ENCODE results near the gene COL11A2. TPM values are rescaled to one million over a fixed set of nuclear protein-coding genes. Genes with fewer than 3 reads are reported as not detected.

COL11A2 gene
- total RNA-seq, 2 donors from 2014 or later = 1.9 to 3.4 TPM

DNA sequence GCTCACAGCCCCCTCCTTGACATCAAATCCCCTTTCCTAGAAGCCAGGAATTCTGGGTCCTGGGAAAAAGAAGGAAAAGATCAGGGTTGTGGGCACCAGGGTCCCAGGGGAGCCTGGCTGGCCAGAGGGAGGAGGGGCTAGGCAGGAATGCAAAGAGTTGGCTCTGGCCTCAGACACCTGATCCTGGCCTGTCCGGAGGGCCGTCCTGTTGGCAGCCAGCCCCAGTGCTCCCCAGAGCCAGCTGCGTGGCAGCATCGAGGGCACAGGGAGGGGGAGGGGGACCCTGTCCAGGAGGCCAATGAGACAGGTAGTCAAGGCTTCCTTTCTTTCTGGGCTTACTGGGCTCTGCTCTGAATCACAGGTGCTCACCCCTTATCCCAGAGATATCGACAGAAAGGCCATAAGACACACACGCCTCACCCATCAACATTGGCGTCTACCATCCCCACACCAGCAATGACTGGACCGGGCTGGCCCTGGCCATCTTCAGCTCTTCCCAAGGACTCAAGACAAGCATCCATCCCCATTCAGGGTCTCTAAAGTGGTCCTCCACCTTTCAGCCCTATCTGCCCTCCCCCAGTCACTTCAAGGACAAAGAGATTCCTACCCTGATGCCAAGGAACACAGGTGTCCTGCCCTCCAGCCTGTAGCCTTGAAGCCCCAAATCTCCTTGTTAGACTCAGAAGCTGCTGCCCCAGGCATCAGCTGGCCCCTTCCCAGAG lies 723 bp downstream of the COL11A2 start:
- TF ChIP-seq, protein P1, sequence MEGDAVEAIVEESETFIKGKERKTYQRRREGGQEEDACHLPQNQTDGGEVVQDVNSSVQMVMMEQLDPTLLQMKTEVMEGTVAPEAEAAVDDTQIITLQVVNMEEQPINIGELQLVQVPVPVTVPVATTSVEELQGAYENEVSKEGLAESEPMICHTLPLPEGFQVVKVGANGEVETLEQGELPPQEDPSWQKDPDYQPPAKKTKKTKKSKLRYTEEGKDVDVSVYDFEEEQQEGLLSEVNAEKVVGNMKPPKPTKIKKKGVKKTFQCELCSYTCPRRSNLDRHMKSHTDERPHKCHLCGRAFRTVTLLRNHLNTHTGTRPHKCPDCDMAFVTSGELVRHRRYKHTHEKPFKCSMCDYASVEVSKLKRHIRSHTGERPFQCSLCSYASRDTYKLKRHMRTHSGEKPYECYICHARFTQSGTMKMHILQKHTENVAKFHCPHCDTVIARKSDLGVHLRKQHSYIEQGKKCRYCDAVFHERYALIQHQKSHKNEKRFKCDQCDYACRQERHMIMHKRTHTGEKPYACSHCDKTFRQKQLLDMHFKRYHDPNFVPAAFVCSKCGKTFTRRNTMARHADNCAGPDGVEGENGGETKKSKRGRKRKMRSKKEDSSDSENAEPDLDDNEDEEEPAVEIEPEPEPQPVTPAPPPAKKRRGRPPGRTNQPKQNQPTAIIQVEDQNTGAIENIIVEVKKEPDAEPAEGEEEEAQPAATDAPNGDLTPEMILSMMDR (IDR thresholded peaks at IDR 0.05) = no peak
- H3K4me1 ChIP-seq (ENCODE audit: control insufficient read depth in 1 of 2, low read depth in 2 of 2) = peaks cover 6 to 13% of the 10 kb centered on the region in 2 donors
- no peak for ATAC-seq (ENCODE audit: insufficient number of reproducible peaks, low FRiP score, low read depth)
- H3K9me3 ChIP-seq = no peaks in the 10 kb centered on the region
- DNase-seq (ENCODE audit: low spot score) = no peak
- H3K27me3 ChIP-seq (replicated peaks; ENCODE audit: insufficient read depth) = peaks cover 14% of the 10 kb centered on the region
- H3K4me3 ChIP-seq = no peak overlapping the region
- H3K27ac ChIP-seq = no peak overlapping the region
- peaks cover 22% of the 10 kb centered on the region for H3K36me3 ChIP-seq

DNA sequence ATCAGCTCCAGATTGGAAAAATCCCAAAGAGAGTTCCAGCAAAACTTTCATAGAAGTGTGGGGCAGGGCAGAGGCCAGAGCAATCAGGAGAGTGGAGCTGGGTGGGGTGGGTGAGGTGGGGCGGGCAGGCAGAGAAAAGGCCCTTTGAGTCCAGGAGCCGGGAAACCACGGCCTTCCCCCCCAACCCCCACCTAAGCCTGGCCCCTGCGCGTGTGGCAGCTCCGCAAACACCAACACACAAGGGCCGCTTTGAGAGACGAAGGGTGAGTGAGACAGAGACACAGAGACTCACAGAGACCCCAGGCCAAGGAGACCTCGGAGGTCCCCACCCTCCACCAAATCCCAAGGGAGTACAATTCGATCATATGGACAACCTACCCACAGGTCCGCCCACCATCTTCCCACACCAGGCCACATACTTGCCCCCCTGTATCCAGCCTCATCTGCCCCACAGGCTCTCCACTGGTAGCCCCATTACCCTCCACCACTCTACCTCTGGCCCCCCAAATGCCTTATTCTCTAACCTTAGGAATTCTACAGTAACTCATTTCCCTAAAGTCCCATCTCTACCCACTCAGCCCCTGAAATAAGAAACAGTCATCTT lies 1.7 kb downstream of the COL11A2 start:
- H3K4me3 ChIP-seq = no peak overlapping the region
- DNase-seq (ENCODE audit: low spot score) (no peak), ATAC-seq (ENCODE audit: insufficient number of reproducible peaks, low FRiP score, low read depth) (no peak)
- peaks cover 14% of the 10 kb centered on the region for H3K27me3 ChIP-seq (replicated peaks; ENCODE audit: insufficient read depth)
- no peaks in the 10 kb centered on the region for H3K9me3 ChIP-seq
- TF ChIP-seq, protein P1 (IDR thresholded peaks at IDR 0.05) = no peak
- peaks cover 6 to 13% of the 10 kb centered on the region in 2 donors for H3K4me1 ChIP-seq (ENCODE audit: control insufficient read depth in 1 of 2, low read depth in 2 of 2)
- H3K36me3 ChIP-seq = peaks cover 13% of the 10 kb centered on the region
- no peak overlapping the region for H3K27ac ChIP-seq

DNA sequence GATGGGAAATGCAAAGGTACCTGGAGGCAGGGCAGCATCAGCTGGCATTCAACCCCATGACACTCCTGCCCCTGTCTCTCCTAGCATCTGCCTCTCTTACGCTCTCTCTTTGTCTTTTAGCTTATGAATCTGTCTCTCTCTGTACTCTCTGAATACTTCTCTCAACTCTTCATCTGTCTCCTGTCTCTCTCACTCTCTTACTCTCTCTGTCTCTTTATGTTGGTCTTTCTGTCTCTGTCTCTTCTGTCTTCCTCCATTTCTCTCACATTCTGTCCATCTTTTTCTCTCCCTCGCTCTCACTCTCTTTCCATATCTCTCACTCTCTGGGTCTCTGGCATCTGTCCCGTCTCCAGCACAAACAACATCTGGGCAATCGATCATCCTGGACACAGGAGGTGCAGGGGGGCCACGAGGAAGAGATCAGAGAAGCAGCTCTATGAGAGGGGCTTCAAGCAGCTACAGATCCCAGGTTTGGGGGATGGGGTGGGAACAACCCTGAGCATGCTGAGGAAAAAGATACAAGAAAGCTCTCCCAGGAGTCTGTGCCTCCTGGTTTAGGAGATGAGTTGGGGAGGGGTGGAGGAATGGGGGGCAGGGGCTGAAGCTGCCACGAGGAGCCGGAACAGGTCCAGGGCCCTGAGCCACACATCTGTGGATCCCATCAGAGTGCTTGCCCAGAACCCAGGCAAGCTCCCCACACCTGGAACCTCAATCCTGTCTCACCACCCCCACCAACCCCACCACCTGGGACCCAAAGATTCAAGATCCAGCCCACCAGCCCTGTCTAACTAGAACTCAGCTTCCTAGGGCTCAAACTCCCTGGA lies 2.4 kb downstream of the COL11A2 start:
- H3K27me3 ChIP-seq (replicated peaks; ENCODE audit: insufficient read depth) = peaks cover 14% of the 10 kb centered on the region
- TF ChIP-seq, protein P1 (IDR thresholded peaks at IDR 0.05) = no peak
- peaks cover 5% of the 10 kb centered on the region for H3K36me3 ChIP-seq
- no peaks in the 10 kb centered on the region for H3K9me3 ChIP-seq
- peaks cover 6 to 13% of the 10 kb centered on the region in 2 donors for H3K4me1 ChIP-seq (ENCODE audit: control insufficient read depth in 1 of 2, low read depth in 2 of 2)
- H3K4me3 ChIP-seq = no peak overlapping the region
- ATAC-seq (ENCODE audit: insufficient number of reproducible peaks, low FRiP score, low read depth) (no peak), DNase-seq (ENCODE audit: low spot score) (no peak)
- H3K27ac ChIP-seq = no peak overlapping the region

DNA sequence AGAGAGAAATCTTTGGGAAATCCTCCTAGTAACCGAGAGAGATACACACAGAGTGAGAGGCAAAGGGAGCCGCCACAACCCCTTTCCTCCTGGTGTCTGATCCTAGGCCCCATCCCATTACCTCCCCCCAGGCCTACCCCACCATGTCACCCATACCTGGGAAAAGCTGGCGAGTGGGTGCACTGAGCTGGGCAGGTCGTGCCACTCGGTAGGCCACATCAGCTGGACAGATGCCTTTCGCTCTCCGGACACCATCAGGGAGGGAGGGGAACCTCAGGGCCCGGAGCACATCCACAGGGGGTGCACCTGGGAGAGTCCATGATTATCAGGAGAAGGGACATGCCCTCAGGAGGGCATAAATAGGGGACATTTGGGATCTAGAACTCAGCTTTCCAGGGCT lies 3.1 kb downstream of the COL11A2 start:
- H3K27ac ChIP-seq = no peak overlapping the region
- H3K27me3 ChIP-seq (replicated peaks; ENCODE audit: insufficient read depth) = peaks cover 14% of the 10 kb centered on the region
- H3K4me1 ChIP-seq (ENCODE audit: control insufficient read depth in 1 of 2, low read depth in 2 of 2) = peaks cover 6 to 13% of the 10 kb centered on the region in 2 donors
- no peaks in the 10 kb centered on the region for H3K9me3 ChIP-seq
- DNase-seq (ENCODE audit: low spot score) (no peak), ATAC-seq (ENCODE audit: insufficient number of reproducible peaks, low FRiP score, low read depth) (no peak)
- TF ChIP-seq, protein P1 (IDR thresholded peaks at IDR 0.05) = no peak
- no peak overlapping the region for H3K4me3 ChIP-seq
- no peaks in the 10 kb centered on the region for H3K36me3 ChIP-seq

DNA sequence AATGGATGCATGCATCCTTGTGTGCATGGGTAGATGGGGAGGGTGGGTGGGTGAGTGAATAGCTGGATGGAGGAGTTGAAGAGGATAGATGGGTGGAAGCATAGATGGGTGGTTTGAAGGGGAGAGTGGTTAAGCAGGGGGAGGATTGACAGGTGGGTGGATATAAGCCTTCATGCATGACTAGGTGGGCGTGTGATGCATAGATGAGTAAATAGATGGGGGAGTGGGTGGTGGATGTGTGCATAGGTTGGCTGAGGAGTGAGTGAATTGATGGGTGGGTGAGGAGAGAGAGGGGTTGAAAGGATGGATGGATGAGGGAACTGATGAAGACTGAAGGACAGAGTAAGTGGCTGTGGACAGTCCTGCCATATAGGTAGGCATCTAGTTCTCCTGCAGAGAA lies 4.5 kb downstream of the COL11A2 start:
- TF ChIP-seq, protein P1 (IDR thresholded peaks at IDR 0.05) = no peak
- H3K4me3 ChIP-seq = no peak overlapping the region

More for the DNA sequence above, 4.5 kb downstream of the COL11A2 start:
- Histone ChIP-seq H3K36me3 (no peaks in the 10 kb centered on the region), H3K27me3 (replicated peaks; ENCODE audit: insufficient read depth) (peaks cover 14% of the 10 kb centered on the region), H3K9me3 (no peaks in the 10 kb centered on the region), H3K4me1 (ENCODE audit: control insufficient read depth in 1 of 2, low read depth in 2 of 2) (peaks cover 4 to 10% of the 10 kb centered on the region in 2 donors), H3K27ac (no peak overlapping the region)
- DNase-seq (ENCODE audit: low spot score) (no peak), ATAC-seq (ENCODE audit: insufficient number of reproducible peaks, low FRiP score, low read depth) (no peak)
